H1 (cell line): Measurements from ENCODE around the gene LONP2. TPM values are rescaled to one million over a fixed set of nuclear protein-coding genes. Genes with fewer than 3 reads are reported as not detected.

Experiments used
- BACH1 ChIP-seq: IDR thresholded peaks from 2 replicates; pipeline ENCODE4 v1.6.1; 2012; ENCODE audit warnings: low read length, improper control_type of control experiment
- CHD2 ChIP-seq: IDR thresholded peaks from 2 replicates; pipeline ENCODE4 v1.6.1; 2012; ENCODE audit warnings: low read length, improper control_type of control experiment
- CREB1 ChIP-seq: IDR thresholded peaks from 2 replicates; pipeline ENCODE4 v1.6.1; 2012; ENCODE audit warnings: inconsistent platforms
- KDM1A ChIP-seq: fragments of 200-600, 300-600 bp; sonication (generic); IDR thresholded peaks from 2 replicates; pipeline ENCODE4 v1.7.1; 2016; ENCODE audit warnings: mild to moderate bottlenecking, low read length, borderline replicate concordance
- PHF8 ChIP-seq: fragments of 200-600 bp; sonication (generic); conservative IDR thresholded peaks from 2 replicates; pipeline ENCODE4 v1.7.1; 2012; ENCODE audit warnings: low read depth, mild to moderate bottlenecking, inconsistent platforms, low read length, moderate library complexity
- POLR2A ChIP-seq, 2 experiments: IDR thresholded peaks; 1 replicate in 1 of 2; 2 replicates in 1 of 2; pipeline ENCODE4 v1.6.1; 2011; ENCODE audit warnings: low read depth in 2 of 2, low read length in 2 of 2, mild to moderate bottlenecking in 2 of 2; ENCODE audit errors: control extremely low read depth in 1 of 2
- POLR2AphosphoS5 ChIP-seq: IDR thresholded peaks from 2 replicates; pipeline ENCODE4 v1.6.1; 2011; ENCODE audit warnings: low read depth, low read length
- POU5F1 ChIP-seq: IDR thresholded peaks from 2 replicates; pipeline ENCODE4 v1.6.1; 2011; ENCODE audit warnings: low read depth, mild to moderate bottlenecking, low read length, moderate library complexity
- SRF ChIP-seq: IDR thresholded peaks from 2 replicates; pipeline ENCODE4 v1.6.1; 2011; ENCODE audit warnings: mild to moderate bottlenecking, low read depth, low read length, moderate library complexity
- polyA plus RNA-seq, 7 experiments: library from polyadenylated mRNA; depleted of rRNA in 3 of 7; stranded (reverse) in 5 of 7; unstranded in 2 of 7; fragments of >200 nt in 5 of 7; fragments of 200-250 nt in 2 of 7; gene quantifications; 1 replicate in 5 of 7; 2 replicates in 1 of 7; 4 replicates in 1 of 7; pipeline versions ENCODE4 v1.2.1 to v1.2.3, GENCODE V29; 2011 to 2013; ENCODE audit warnings: missing spikeins in 2 of 7, mixed read lengths in 2 of 7
- total RNA-seq: library from RNA; stranded (reverse); fragmentation: NEBNext Ultra II Directional; extraction: Animal tissue kit (Norgen Biotek cat#: 25700); gene quantifications from 2 replicates; pipeline ENCODE4 v1.2.1, GENCODE V29; 2021

The LONP2 gene
- total and polyA plus RNA-seq, 2 of the 8 experiments (the other 6 are each of a cell fraction or from before 2014, with no cell fraction given) = 8.1 to 23.1 TPM

DNA sequence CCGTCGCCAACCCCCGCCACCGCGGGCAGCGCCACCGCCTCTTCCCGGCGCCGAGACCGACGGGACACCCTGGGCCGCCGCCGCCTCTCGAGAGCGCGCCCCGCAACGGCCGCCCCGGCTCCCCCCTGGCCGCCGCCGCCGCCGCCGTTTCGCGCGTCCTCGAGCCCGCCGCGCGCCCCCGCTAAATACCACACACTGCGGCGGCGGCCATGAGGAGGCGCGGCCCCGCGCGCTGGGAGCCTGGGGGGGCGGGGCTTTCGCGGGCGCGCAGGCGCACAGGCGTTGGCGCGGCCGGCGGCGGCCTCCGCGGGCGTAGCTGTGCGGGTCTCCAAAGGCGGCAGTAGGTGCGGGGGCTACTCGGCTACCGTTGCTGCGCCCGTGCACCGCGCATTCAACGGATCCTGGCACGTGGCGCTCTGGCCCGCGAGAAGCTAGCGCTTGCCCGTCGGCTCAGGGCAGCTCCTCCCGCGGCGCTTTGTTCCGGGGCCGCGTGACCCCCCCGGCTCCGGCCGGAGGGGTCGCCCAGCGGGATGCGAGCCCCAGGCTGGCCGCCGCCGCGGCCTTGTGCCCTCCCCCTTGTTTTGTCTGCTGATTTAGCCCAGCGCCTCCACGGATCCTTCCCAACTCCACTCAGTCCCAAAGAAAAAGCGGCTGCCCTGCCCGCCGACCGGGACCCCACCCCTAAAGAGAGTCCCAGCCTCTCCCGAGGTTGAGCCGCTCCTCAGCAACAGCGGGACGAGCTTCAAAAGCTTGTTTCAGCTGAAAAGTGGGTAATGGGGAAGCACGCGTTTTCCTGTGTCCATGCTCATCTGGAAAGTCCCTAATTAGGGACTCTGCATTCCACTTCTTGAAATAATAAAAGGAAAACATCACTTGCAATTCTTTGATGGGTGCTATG is 141.4 kb downstream of the LONP2 start, which contains the start of gene SIAH1 (continued):
- TF ChIP-seq KDM1A = 0 out of 2 replicates have a peak, but pooled peaks have one; percentile 12
- TF ChIP-seq BACH1 = no peak
- TF ChIP-seq POLR2A (IDR thresholded peaks at IDR 0.05; ENCODE audit: control extremely low read depth in 1 of 2, low read depth in 2 of 2, low read length in 2 of 2) = peak; percentile 76 to 93
- no peak for TF ChIP-seq CREB1
- TF ChIP-seq POU5F1 = no peak
- no peak for TF ChIP-seq SRF
- TF ChIP-seq PHF8 = peak; percentile 94
- no peak for TF ChIP-seq CHD2
- TF ChIP-seq POLR2AphosphoS5 = peak; percentile 94
- TF ChIP-seq, all 59 proteins: peak for 20
